ENCODE data around the gene NPEPPS.
"Not testable (repeated sequence)": the region's sequence is repeated elsewhere in the genome, so short reads cannot be mapped to it uniquely, and the experiment has no call there.

GRCh38 chr17:47518880-47519279 lies 12.0 kb upstream of the NPEPPS start:
- TF ChIP-seq, protein P1, sequence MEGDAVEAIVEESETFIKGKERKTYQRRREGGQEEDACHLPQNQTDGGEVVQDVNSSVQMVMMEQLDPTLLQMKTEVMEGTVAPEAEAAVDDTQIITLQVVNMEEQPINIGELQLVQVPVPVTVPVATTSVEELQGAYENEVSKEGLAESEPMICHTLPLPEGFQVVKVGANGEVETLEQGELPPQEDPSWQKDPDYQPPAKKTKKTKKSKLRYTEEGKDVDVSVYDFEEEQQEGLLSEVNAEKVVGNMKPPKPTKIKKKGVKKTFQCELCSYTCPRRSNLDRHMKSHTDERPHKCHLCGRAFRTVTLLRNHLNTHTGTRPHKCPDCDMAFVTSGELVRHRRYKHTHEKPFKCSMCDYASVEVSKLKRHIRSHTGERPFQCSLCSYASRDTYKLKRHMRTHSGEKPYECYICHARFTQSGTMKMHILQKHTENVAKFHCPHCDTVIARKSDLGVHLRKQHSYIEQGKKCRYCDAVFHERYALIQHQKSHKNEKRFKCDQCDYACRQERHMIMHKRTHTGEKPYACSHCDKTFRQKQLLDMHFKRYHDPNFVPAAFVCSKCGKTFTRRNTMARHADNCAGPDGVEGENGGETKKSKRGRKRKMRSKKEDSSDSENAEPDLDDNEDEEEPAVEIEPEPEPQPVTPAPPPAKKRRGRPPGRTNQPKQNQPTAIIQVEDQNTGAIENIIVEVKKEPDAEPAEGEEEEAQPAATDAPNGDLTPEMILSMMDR (IDR thresholded peaks at IDR 0.05), result not testable (repeated sequence)
- TF ChIP-seq SIN3A (IDR thresholded peaks at IDR 0.05; ENCODE audit: borderline replicate concordance, insufficient read depth, low read depth, low read length); POLR2AphosphoS5 (IDR thresholded peaks at IDR 0.05; ENCODE audit: low read depth, low read length): not testable (repeated sequence)
- TF ChIP-seq, protein P2, sequence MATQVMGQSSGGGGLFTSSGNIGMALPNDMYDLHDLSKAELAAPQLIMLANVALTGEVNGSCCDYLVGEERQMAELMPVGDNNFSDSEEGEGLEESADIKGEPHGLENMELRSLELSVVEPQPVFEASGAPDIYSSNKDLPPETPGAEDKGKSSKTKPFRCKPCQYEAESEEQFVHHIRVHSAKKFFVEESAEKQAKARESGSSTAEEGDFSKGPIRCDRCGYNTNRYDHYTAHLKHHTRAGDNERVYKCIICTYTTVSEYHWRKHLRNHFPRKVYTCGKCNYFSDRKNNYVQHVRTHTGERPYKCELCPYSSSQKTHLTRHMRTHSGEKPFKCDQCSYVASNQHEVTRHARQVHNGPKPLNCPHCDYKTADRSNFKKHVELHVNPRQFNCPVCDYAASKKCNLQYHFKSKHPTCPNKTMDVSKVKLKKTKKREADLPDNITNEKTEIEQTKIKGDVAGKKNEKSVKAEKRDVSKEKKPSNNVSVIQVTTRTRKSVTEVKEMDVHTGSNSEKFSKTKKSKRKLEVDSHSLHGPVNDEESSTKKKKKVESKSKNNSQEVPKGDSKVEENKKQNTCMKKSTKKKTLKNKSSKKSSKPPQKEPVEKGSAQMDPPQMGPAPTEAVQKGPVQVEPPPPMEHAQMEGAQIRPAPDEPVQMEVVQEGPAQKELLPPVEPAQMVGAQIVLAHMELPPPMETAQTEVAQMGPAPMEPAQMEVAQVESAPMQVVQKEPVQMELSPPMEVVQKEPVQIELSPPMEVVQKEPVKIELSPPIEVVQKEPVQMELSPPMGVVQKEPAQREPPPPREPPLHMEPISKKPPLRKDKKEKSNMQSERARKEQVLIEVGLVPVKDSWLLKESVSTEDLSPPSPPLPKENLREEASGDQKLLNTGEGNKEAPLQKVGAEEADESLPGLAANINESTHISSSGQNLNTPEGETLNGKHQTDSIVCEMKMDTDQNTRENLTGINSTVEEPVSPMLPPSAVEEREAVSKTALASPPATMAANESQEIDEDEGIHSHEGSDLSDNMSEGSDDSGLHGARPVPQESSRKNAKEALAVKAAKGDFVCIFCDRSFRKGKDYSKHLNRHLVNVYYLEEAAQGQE (IDR thresholded peaks at IDR 0.05; ENCODE audit: insufficient read depth in 1 of 2, low read depth in 2 of 2, low read length in 1 of 2), result not testable (repeated sequence)

Measured in Panc1 (cell line).